Small intestine (tissue), 16 donors: Measurements from ENCODE around the gene CNST. TPM values are rescaled to one million over a fixed set of nuclear protein-coding genes. Genes with fewer than 3 reads are reported as not detected.

Source experiments
- DNase-seq, 2 donors: peaks; one replicate each; pipeline versions ENCODE4 v3.0.0 to v3.0.0-alpha.2; 2013
- FAIRE-seq: peaks from 2 replicates; lab custom pipeline; 2012; peaks lifted over from hg19 to GRCh38; lab: Jason Lieb, UNC
- H3K27ac ChIP-seq, 3 donors: one replicate each; pipeline ENCODE4 v1.5.1; 2013; ENCODE audit warnings: low read length in 2 of 3, mild to moderate bottlenecking in 2 of 3, control low read depth in 1 of 3, inconsistent platforms in 1 of 3, low read depth in 1 of 3, moderate library complexity in 1 of 3
- H3K27me3 ChIP-seq, 3 donors: one replicate each; pipeline ENCODE4 v1.6.1; 2013; ENCODE audit warnings: low read length in 3 of 3, inconsistent platforms in 1 of 3; ENCODE audit not compliant: control insufficient read depth in 3 of 3, insufficient read depth in 3 of 3
- H3K36me3 ChIP-seq, 3 donors: one replicate each; pipeline ENCODE4 v1.6.1; 2013; ENCODE audit warnings: low read length in 3 of 3, inconsistent platforms in 1 of 3, low read depth in 1 of 3, mild to moderate bottlenecking in 1 of 3, moderate library complexity in 1 of 3; ENCODE audit not compliant: control insufficient read depth in 3 of 3, insufficient read depth in 2 of 3
- H3K4me1 ChIP-seq, 3 donors: one replicate each; pipeline ENCODE4 v1.6.1; 2013; ENCODE audit warnings: low read length in 2 of 3, inconsistent platforms in 1 of 3, low read depth in 1 of 3, mild to moderate bottlenecking in 1 of 3, moderate library complexity in 1 of 3; ENCODE audit not compliant: control insufficient read depth in 3 of 3, insufficient read depth in 2 of 3
- H3K4me3 ChIP-seq, 3 donors: one replicate each; pipeline ENCODE4 v1.5.1; 2013; ENCODE audit warnings: low read length in 3 of 3, control low read depth in 1 of 3, inconsistent platforms in 1 of 3, low read depth in 1 of 3, mild to moderate bottlenecking in 1 of 3, moderate library complexity in 1 of 3
- H3K9me3 ChIP-seq, 2 donors: one replicate each; pipeline ENCODE4 v1.6.1; 2013; ENCODE audit warnings: low read depth in 1 of 2, low read length in 1 of 2; ENCODE audit not compliant: control insufficient read depth in 2 of 2, insufficient read depth in 1 of 2
- WGBS, 3 donors: extraction: QIAGEN DNeasy Blood & Tissue Kit; methylation state at CpG; one replicate each; pipeline ENCODE4 v1.1.7; 2013; 5-methylcytosine and 5-hydroxymethylcytosine counted together
- long read RNA-seq, 10 donors: transcript quantifications; one replicate each; lab custom pipeline, GENCODE V29; 2026
- polyA plus RNA-seq, 4 donors: library from polyadenylated mRNA; stranded (reverse) in 3 of 4; unstranded in 1 of 4; fragments of 200-250 nt in 3 of 4; fragments of 120-200 nt in 1 of 4; gene quantifications; one replicate each; pipeline versions ENCODE4 v1.2.1 to v1.2.3, GENCODE V29; 2013
- donor health status: healthy with polysubstance abuse.
- donor health status: control.
- donor health status: control.
- donor health status: Bipolar disorder and iron deficiency.
- donor health status: healthy.

The CNST gene, protein sequence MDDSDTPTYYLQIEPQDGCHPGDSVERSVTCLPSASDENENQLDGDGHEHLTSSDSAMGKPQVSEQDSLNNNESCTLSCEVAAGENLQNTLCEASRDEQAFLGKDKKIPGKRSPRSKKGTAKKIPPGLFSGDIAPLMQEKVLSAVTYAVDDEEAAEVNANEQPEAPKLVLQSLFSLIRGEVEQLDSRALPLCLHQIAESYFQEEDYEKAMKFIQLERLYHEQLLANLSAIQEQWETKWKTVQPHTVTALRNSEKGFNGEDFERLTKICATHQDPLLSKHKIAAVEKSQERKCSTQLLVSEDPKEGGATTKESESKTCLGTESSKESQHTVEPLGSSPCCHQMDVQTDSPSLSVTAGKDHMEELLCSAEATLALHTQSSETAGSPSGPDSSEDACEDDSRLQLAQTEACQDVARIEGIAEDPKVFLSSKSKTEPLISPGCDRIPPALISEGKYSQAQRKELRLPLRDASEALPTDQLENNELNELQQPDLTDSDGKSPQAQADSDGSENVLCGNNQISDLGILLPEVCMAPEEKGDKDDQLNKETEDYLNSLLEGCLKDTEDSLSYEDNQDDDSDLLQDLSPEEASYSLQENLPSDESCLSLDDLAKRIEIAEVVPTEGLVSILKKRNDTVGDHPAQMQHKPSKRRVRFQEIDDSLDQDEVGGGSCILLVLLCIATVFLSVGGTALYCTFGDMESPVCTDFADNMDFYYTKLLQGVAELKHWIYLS
- 10 to 100 TPM in 3 of 4 donors, 1 to 10 TPM in 1; 9.6 to 22.6 (median 12.4) TPM for polyA plus RNA-seq
- long read RNA-seq, donor 1, result 0 reads
- long read RNA-seq, donor 2, result 0 reads
- long read RNA-seq, donor 3, result 0 reads
- long read RNA-seq, donor 4, result 0 reads
- long read RNA-seq, donor 5, result 0 reads
- long read RNA-seq, donor 6, full-length matches to known transcripts, result 1 of 1 reads
- long read RNA-seq, donor 6, partial matches to known transcripts, result 0 of 1 reads
- long read RNA-seq, donor 6, other reads (novel, unspliced or antisense), result 0 of 1 reads
- long read RNA-seq, donor 7, result 0 reads
- long read RNA-seq, donor 8, result 0 reads
- long read RNA-seq, donor 9, result 0 reads
- long read RNA-seq, donor 10, result 0 reads

DNA sequence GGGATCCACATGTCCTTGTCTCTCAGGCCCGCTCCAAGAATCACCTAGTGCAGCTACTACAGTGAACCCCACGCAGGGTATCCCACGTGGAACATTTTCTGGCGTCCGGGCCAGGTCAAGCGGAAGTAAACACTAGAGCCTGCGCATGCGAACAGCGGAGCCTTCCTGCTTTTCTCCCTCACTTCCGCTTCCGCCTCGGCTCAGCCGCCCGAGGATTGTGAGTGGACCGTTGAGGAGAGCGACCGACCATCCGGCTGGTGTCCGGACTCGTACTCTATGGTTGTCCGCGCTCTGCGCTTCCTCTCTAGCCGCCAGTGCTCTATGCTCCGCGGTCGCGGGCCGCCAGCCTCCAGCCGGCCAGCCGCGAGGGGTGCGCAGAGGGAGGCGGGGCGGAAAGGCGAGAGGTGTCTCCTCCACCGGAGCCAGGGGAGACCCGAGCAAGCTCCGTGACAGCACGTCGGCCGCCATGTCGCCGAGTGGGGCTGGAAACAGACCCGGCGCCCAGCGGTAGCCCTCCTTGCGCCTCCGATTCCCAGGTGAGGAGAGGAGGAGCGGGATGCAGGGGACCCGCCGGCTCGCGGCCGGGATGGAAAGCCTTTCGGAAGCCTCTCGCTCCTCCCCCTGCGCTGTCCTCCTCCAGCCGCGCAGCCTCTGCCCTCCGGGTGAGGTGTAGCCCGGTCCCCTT, at the start of gene CNST, which contains the start of gene TFB2M:
CNST (plus strand) TSS at position 329 of the 685 bp plus-strand sequence. CDS start 25,107 bp downstream, outside the sequence.
TFB2M (minus strand) TSS at position 134 of the 685 bp plus-strand sequence; CDS start at position 11, 123 bp downstream.
- no peak for FAIRE-seq
- H3K4me1 ChIP-seq, result peaks cover 3 to 11% (median 8%) of the 10 kb centered on the region in 3 donors

DNA sequence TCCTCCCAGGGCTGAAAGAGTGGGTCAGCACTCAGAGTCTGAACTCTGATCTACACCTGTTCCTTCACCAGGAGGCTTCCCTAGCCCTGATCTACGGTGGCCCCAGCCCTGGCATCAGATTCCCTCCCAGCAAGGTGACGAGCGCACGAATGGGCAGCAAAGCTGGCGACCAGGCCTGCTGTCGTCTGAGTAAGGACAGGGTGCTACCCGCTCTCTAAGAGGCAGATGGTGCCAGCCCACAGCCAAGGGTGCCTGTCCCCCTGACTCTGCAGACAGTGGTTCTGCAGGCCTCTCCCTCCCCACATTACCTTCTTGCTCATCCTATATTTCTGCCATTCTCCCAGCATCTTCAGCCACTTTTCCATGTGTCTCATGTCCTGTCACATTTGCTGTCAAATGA, 48.9 kb upstream of the CNST start:
- Histone ChIP-seq H3K4me1 (no peaks in the 10 kb centered on the region), H3K27me3 (no peaks in the 10 kb centered on the region), H3K27ac (no peak overlapping the region), H3K36me3 (no peaks in the 10 kb centered on the region), H3K9me3 (peaks cover 0 to 65% of the 10 kb centered on the region in 2 donors), H3K4me3 (no peak overlapping the region)
- DNase-seq, result no peak
- WGBS, 3 donors, result 84 to 86% (median 84%) methylated on average over 7 of the region's 7 CpGs
- no peak for FAIRE-seq

More for the DNA sequence above, at the start of gene CNST, which contains the start of gene TFB2M:
- Histone ChIP-seq H3K27ac (peak within 1 kb of the TSS; percentile 87 to 97 (median 96)), H3K27me3 (no peaks in the 10 kb centered on the region), H3K9me3 (no peaks in the 10 kb centered on the region), H3K4me3 (peak within 1 kb of the TSS; percentile 90 to 94 (median 94)), H3K36me3 (peaks cover 0 to 8% (median 0%) of the 10 kb centered on the region in 3 donors)
- WGBS, 3 donors, result 0% methylated on average over 41 to 61 of the region's 62 CpGs
- peak; percentile 99 for DNase-seq

DNA sequence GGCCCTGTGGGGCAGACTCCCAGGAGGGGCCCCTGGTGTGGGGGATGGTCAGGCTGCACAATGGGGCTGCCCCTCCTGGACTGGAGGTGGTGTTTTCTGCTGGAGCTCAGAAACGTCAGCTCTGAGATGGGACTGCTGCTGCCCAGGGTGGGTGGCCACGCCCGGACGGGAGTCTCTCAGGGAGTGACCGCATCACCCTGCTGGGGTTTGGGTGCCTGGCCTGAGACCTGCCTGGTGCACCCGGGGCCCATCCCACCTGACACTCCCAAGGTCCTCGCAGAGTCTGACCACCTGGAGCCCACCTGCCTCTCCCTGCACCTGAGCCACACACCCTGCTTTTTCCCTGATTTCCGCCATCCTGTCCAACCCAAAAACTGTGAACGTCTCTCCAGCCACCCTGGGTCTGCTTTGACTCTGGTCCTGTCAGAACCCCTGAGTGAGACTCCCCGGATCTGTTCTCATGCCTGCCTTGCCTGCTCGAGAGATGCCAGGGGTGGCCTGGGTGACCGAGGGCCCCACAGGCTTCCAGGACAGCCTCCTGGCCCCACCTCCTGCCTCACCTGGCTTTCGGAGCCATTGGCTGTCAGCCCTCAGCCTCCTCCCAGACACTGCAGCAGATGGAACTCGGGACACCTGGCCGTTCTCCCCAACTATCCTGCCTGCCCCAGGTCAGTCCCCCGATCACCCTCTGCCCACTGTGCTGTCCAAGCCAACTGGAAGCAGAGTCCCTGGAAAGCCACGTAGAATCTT, 47.6 kb upstream of the CNST start:
- FAIRE-seq, result no peak
- DNase-seq, result no peak

GRCh38 chr1:246519514-246519913, 46.7 kb upstream of the CNST start:
- no peak for FAIRE-seq
- WGBS, 3 donors, result 100% methylated on average over 1 of the region's 1 CpG

More for the DNA sequence above, 47.6 kb upstream of the CNST start:
- Histone ChIP-seq H3K9me3 (peaks cover 0 to 55% of the 10 kb centered on the region in 2 donors), H3K27me3 (no peaks in the 10 kb centered on the region), H3K27ac (no peak overlapping the region), H3K4me3 (no peak overlapping the region), H3K36me3 (no peaks in the 10 kb centered on the region), H3K4me1 (no peaks in the 10 kb centered on the region)
- 83 to 90% (median 87%) methylated on average over 16 to 17 of the region's 17 CpGs for WGBS, 3 donors

GRCh38 chr1:246526380-246526779, 39.9 kb upstream of the CNST start:
- FAIRE-seq (no peak), DNase-seq (no peak)
- Histone ChIP-seq H3K27ac (no peak overlapping the region), H3K9me3 (peaks cover 0 to 25% of the 10 kb centered on the region in 2 donors), H3K36me3 (no peaks in the 10 kb centered on the region), H3K27me3 (no peaks in the 10 kb centered on the region), H3K4me3 (no peak overlapping the region), H3K4me1 (no peaks in the 10 kb centered on the region)
- WGBS, 3 donors, result 79 to 91% (median 84%) methylated on average over 4 of the region's 4 CpGs

More at GRCh38 chr1:246519514-246519913, 46.7 kb upstream of the CNST start:
- Histone ChIP-seq H3K4me1 (no peaks in the 10 kb centered on the region), H3K27me3 (no peaks in the 10 kb centered on the region), H3K36me3 (no peaks in the 10 kb centered on the region), H3K9me3 (peaks cover 0 to 48% of the 10 kb centered on the region in 2 donors), H3K27ac (no peak overlapping the region), H3K4me3 (no peak overlapping the region)
- DNase-seq, result no peak

GRCh38 chr1:246526915-246527314, 39.3 kb upstream of the CNST start:
- Histone ChIP-seq H3K4me1 (no peaks in the 10 kb centered on the region), H3K36me3 (no peaks in the 10 kb centered on the region), H3K27me3 (no peaks in the 10 kb centered on the region), H3K4me3 (no peak overlapping the region), H3K9me3 (peaks cover 0 to 23% of the 10 kb centered on the region in 2 donors), H3K27ac (no peak overlapping the region)
- FAIRE-seq, result no peak
- WGBS, 3 donors, result 80% methylated on average over 7 of the region's 7 CpGs
- DNase-seq, result no peak

DNA sequence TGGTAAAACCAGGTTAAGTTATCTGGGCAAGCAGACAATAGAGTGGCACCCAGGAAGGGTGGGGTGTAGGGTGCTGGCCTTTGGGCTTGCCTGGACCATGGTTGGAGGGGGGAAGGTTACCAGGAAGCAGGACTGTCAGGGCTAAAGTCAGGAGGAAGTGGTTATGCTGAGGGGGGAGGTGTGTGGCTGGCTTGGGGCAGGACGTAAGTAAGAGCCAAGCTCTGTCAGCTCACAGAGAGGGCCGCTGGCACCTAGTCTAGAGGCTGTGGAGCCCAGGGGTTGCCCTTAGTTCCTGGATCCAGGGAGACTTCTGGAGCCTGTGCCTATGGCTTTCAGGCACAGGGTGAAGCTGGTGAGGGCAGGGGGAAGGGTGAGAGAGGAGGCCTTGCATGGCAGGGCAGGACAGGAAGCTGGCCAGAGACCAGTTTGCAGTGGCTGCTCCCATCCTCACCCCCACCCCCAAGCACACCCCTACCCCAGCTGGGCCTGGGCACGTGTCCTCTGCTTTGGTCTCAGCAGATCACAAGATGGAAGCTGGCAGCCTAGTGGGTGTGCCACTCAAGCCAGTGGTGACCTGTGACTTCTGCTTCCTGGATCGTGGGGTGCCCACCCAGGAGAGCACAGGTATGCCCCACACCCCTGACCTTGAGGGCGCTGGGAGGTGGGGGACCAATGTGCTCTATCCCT, 38.7 kb upstream of the CNST start:
- FAIRE-seq, result no peak
- DNase-seq, result no peak
- H3K4me1 ChIP-seq, result no peaks in the 10 kb centered on the region

More for the DNA sequence above, 38.7 kb upstream of the CNST start:
- Histone ChIP-seq H3K27ac (no peak overlapping the region), H3K27me3 (peaks cover 0 to 2% (median 0%) of the 10 kb centered on the region in 3 donors), H3K36me3 (no peaks in the 10 kb centered on the region), H3K4me3 (no peak overlapping the region), H3K9me3 (peaks cover 0 to 19% of the 10 kb centered on the region in 2 donors)
- 26 to 49% (median 43%) methylated on average over 5 of the region's 5 CpGs for WGBS, 3 donors
